ENCODE results near the gene CDYL.

- TF ChIP-seq, protein P1, sequence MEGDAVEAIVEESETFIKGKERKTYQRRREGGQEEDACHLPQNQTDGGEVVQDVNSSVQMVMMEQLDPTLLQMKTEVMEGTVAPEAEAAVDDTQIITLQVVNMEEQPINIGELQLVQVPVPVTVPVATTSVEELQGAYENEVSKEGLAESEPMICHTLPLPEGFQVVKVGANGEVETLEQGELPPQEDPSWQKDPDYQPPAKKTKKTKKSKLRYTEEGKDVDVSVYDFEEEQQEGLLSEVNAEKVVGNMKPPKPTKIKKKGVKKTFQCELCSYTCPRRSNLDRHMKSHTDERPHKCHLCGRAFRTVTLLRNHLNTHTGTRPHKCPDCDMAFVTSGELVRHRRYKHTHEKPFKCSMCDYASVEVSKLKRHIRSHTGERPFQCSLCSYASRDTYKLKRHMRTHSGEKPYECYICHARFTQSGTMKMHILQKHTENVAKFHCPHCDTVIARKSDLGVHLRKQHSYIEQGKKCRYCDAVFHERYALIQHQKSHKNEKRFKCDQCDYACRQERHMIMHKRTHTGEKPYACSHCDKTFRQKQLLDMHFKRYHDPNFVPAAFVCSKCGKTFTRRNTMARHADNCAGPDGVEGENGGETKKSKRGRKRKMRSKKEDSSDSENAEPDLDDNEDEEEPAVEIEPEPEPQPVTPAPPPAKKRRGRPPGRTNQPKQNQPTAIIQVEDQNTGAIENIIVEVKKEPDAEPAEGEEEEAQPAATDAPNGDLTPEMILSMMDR (IDR thresholded peaks at IDR 0.05 in 8 of 11, conservative IDR thresholded peaks at IDR 0.05 in 3 of 11): no peak
- TF ChIP-seq POLR2A (IDR thresholded peaks at IDR 0.05): no peak
- no peak for TF ChIP-seq POLR2AphosphoS5 (IDR thresholded peaks at IDR 0.05)
Measured at GRCh38 chr6:4923081-4923480, 146.9 kb downstream of the CDYL start.
